GM23338 (cell line): ENCODE results near the gene ENC1.

Experiments used
- CREB1 ChIP-seq: fragments of 250-450 bp; sonication (Bioruptor Pico); IDR thresholded peaks from 2 replicates; pipeline ENCODE4 v1.5.0; 2020; ENCODE audit warnings: low read depth, mild to moderate bottlenecking, moderate library complexity
- TF ChIP-seq, protein P1 (sequence below), 2 experiments: fragments of 200-600 bp in 1 of 2; sonication (generic) in 1 of 2; conservative IDR thresholded peaks; 2 replicates each; pipeline versions ENCODE4 v1.5.1 to v1.6.1; 2016 to 2017; ENCODE audit warnings: antibody characterized with exemption in 2 of 2, low read depth in 2 of 2, mild to moderate bottlenecking in 2 of 2, moderate library complexity in 1 of 2

DNA sequence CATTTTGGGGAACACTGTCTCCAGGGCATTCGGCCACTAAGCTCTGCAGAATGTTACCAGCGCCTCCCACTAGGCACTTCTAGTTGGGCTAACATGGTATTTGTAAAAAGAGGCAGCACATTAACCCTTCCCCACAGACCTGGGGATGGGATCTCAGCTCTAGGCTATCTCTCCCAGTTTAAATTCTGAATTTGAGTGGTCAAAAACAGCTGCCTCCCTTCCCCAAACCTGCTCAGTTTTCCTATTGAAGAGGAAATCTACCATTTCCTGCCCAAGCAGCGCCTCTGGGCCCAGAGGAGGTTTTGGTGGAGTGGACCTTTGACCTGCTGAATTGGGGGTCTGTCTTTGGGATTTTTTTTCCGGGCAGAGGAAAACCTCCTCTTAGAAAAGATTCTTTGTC lies 53.2 kb downstream of the ENC1 start:
- TF ChIP-seq, protein P1, sequence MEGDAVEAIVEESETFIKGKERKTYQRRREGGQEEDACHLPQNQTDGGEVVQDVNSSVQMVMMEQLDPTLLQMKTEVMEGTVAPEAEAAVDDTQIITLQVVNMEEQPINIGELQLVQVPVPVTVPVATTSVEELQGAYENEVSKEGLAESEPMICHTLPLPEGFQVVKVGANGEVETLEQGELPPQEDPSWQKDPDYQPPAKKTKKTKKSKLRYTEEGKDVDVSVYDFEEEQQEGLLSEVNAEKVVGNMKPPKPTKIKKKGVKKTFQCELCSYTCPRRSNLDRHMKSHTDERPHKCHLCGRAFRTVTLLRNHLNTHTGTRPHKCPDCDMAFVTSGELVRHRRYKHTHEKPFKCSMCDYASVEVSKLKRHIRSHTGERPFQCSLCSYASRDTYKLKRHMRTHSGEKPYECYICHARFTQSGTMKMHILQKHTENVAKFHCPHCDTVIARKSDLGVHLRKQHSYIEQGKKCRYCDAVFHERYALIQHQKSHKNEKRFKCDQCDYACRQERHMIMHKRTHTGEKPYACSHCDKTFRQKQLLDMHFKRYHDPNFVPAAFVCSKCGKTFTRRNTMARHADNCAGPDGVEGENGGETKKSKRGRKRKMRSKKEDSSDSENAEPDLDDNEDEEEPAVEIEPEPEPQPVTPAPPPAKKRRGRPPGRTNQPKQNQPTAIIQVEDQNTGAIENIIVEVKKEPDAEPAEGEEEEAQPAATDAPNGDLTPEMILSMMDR (conservative IDR thresholded peaks at IDR 0.05; ENCODE audit: low read depth in 2 of 2), result no peak
- no peak for TF ChIP-seq CREB1 (CRISPR knock-in tag)
